ENCODE measurements around the gene ANKRD27.
"Not testable (repeated sequence)": the region's sequence is repeated elsewhere in the genome, so short reads cannot be mapped to it uniquely, and the experiment has no call there.

Gene ANKRD27

GRCh38 chr19:32653599-32653915 lies 21.4 kb downstream of the ANKRD27 start:
- DNase-seq: no peak

- DNase-seq: peak in 42 of 58 donors; percentile 2 to 77 (median 30)
Measured at GRCh38 chr19:32652894-32653598, 21.9 kb downstream of the ANKRD27 start.

GRCh38 chr19:32652331-32652730 lies 22.6 kb downstream of the ANKRD27 start:
- not testable (repeated sequence) for DNase-seq

GRCh38 chr19:32651729-32652140 lies 23.2 kb downstream of the ANKRD27 start:
- DNase-seq: peak in 47 of 58 donors; percentile 9 to 84 (median 48)

GRCh38 chr19:32650671-32651070 lies 24.3 kb downstream of the ANKRD27 start:
- DNase-seq: no peak

GRCh38 chr19:32649751-32650150 lies 25.2 kb downstream of the ANKRD27 start:
- DNase-seq: peak in 4 of 58 donors; percentile 8 to 20 (median 13)

- DNase-seq: no peak
Measured at GRCh38 chr19:32647361-32647760, 27.6 kb downstream of the ANKRD27 start.

- no peak for DNase-seq
Measured at GRCh38 chr19:32646556-32646955, 28.4 kb downstream of the ANKRD27 start.

- no peak for DNase-seq
Measured at GRCh38 chr19:32642771-32643170, 32.2 kb downstream of the ANKRD27 start.

GRCh38 chr19:32638625-32639024 lies 36.4 kb downstream of the ANKRD27 start:
- no peak for DNase-seq

- DNase-seq: no peak
Measured at GRCh38 chr19:32637480-32637879, 37.5 kb downstream of the ANKRD27 start.

- DNase-seq: peak in 1 of 58 donors; percentile 12
Measured at GRCh38 chr19:32631381-32631780, 43.6 kb downstream of the ANKRD27 start.

GRCh38 chr19:32630338-32630737 lies 44.6 kb downstream of the ANKRD27 start:
- no peak for DNase-seq

- DNase-seq: no peak
Measured at GRCh38 chr19:32627714-32628270, 47.2 kb downstream of the ANKRD27 start.

GRCh38 chr19:32626969-32627368 lies 48.0 kb downstream of the ANKRD27 start:
- DNase-seq: no peak

- DNase-seq: no peak
Measured at GRCh38 chr19:32624410-32624809, 50.6 kb downstream of the ANKRD27 start.

- no peak for DNase-seq
Measured at GRCh38 chr19:32622002-32622401, 53.0 kb downstream of the ANKRD27 start.

- DNase-seq: no peak
Measured at GRCh38 chr19:32619051-32619685, 55.8 kb downstream of the ANKRD27 start.

- DNase-seq: no peak
Measured at GRCh38 chr19:32615569-32615968, 59.4 kb downstream of the ANKRD27 start.

GRCh38 chr19:32614916-32615315 lies 60.1 kb downstream of the ANKRD27 start:
- DNase-seq: no peak

- no peak for DNase-seq
Measured at GRCh38 chr19:32613008-32613407, 62.0 kb downstream of the ANKRD27 start.

- DNase-seq: no peak
Measured at GRCh38 chr19:32611161-32611560, 63.8 kb downstream of the ANKRD27 start.

- DNase-seq: no peak
Measured at GRCh38 chr19:32607479-32607878, 67.5 kb downstream of the ANKRD27 start.

Measured in anterior cingulate cortex (tissue), 58 donors.